ENCODE results near the gene TCF7.
A peak's percentile ranks its signal among the peaks of the same experiment; 100 is the strongest.

TCF7 gene

DNA sequence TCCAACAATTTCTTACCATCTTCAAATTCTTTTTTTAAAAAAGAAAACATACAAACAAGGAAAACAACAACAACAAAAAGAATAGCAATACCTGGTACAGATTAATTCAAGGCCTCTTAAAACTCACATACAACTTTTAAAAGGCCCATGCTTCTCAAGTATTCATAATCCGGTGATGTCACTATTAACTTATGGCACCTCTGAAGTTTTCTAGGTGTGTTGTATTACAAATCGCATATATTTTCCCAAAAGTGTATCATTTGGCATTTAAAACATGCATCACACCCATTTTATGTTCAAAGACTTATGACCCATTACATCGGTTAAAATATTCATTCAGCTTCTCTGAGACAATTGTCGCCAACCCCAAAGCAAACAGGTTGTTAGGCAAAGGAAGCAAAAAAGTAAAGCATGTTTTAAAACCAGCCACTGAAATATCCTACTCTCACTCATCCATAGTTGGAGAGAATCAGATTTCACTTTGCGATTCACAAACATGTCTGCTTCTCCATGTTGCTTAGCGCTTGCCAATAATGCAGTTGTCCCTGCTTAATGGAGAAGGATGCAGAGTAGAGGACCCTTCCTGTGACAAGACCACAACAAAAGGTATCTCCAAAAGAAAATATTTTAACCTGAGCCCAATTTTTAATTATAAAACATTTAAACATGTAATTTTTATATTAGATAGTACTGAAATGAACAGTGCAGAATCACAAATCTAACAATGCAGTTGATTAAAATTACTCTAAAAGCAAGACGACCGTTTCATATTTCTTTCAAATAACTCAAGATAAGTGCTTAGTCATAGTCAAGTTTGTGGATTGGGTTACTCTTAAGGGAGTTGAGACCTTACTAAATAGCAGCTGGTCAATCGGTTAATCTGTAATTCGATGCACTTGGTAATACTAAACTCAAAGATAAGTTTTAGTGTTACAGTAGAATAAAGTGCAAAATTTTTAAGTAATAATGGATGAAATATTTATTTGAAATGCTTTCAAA lies 60.7 kb downstream of the TCF7 start:
- intact Hi-C loops (cut with DNase I; ENCODE audit: low total_unique reads), result loop anchor here (5.0 kb wide), 1 partner anchor 192 kb away; the partner anchor contains the start of gene CDKL3
- no peaks in the 10 kb centered on the region for H3K9me3 ChIP-seq
- H3K4me3 ChIP-seq, result peak overlapping the region; percentile 88 to 99
- peaks cover 32 to 35% (median 35%) of the 10 kb centered on the region in 3 donors for H3K36me3 ChIP-seq
- H3K27me3 ChIP-seq, result no peaks in the 10 kb centered on the region
- H3K4me1 ChIP-seq, result peaks cover 0 to 49% (median 28%) of the 10 kb centered on the region in 4 donors
- DNase-seq, result no peak
- TF ChIP-seq, protein P1, sequence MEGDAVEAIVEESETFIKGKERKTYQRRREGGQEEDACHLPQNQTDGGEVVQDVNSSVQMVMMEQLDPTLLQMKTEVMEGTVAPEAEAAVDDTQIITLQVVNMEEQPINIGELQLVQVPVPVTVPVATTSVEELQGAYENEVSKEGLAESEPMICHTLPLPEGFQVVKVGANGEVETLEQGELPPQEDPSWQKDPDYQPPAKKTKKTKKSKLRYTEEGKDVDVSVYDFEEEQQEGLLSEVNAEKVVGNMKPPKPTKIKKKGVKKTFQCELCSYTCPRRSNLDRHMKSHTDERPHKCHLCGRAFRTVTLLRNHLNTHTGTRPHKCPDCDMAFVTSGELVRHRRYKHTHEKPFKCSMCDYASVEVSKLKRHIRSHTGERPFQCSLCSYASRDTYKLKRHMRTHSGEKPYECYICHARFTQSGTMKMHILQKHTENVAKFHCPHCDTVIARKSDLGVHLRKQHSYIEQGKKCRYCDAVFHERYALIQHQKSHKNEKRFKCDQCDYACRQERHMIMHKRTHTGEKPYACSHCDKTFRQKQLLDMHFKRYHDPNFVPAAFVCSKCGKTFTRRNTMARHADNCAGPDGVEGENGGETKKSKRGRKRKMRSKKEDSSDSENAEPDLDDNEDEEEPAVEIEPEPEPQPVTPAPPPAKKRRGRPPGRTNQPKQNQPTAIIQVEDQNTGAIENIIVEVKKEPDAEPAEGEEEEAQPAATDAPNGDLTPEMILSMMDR (IDR thresholded peaks at IDR 0.05), result no peak
- H3K27ac ChIP-seq, result peak overlapping the region; percentile 92 to 99

DNA sequence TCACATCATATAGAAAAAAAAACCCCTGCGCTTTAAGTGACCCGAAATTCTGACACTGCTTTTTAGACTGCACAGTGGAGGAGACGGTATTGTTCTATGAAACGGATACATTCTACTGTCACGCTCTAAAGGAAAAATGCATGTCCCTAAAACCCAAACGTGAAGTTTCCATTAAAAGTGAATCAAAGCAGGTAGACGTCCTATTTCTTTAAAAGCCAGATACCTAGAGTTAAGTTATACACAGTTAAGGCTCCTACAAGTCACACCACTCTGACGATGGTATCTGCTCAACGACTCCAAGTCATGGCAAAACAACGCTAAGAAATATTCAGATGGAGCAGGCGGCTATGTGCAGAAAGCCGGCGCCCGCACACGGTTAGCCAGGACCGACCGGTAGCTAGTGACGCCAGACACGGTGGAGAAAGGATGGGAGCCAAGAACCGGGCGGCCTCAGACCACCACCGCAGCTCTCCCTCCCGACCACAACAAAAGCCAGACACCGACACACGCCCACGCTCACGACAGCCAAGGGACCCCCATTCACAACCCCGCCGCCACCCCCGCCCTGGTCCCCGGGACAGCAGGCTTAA lies 61.5 kb downstream of the TCF7 start:
- TF ChIP-seq, protein P1 (IDR thresholded peaks at IDR 0.05), result no peak
- DNase-seq, result peak in 1 of 2 donors; percentile 41
- intact Hi-C loops (cut with DNase I; ENCODE audit: low total_unique reads), result loop anchor here (5.0 kb wide), 1 partner anchor 191 kb away; the partner anchor contains the start of gene CDKL3
- peaks cover 23 to 26% (median 26%) of the 10 kb centered on the region in 3 donors for H3K36me3 ChIP-seq
- H3K4me3 ChIP-seq, result peak overlapping the region; percentile 88 to 99
- no peaks in the 10 kb centered on the region for H3K27me3 ChIP-seq
- peak overlapping the region; percentile 92 to 99 for H3K27ac ChIP-seq
- no peaks in the 10 kb centered on the region for H3K9me3 ChIP-seq
- peaks cover 0 to 48% (median 22%) of the 10 kb centered on the region in 4 donors for H3K4me1 ChIP-seq

DNA sequence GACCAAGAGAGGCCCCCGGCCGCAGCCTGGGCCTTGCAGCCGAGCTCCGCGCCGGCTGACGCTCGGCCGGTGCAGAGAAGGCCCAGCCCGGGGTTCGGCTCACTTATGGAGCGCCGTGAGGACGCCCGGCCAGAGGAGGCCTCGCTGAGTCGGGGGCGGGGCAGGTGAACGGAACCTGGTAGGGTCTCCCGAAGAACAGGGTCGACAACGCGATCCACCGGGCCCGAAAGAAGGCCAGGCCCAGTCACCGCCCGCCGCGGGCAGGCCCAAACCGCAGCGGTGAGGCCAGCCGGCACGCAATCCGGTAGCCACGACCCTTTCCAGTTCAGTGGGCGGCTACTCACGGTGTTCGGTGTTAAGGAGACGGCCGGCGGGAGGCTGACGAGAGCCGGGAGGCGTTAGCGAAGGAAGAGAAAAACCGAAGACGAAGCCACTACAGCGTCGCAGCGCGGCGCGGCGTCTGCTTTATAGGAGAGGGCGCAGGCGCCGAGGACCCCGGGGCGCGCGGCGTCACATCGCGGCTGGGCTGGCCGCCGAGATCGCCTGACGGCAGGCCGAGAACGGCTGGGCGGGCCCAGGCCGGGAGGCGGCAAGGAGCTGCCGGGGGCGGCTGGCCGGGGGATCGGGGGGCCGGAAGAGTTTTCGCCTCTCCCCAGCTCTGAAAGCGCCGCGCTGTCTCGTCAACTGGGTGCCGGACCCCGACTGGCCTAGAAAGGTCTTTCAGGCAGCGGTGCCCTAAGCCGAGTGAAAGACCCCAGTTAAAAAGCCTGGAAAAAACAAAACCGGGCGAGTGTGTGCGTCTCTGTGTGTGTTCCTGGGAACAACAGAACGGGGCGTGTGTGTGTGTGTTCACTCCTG lies 62.3 kb downstream of the TCF7 start, which contains the start of gene SKP1:
Gene SKP1 (minus strand): TSS at position 440 of the 858 bp plus-strand sequence. CDS start 2,928 bp downstream, outside the sequence.
- Histone ChIP-seq H3K36me3 (peaks cover 17 to 19% (median 19%) of the 10 kb centered on the region in 3 donors), H3K9me3 (no peaks in the 10 kb centered on the region), H3K27me3 (no peaks in the 10 kb centered on the region), H3K27ac (peak within 1 kb of the TSS; percentile 92 to 99), H3K4me3 (peak within 1 kb of the TSS; percentile 88 to 99), H3K4me1 (peaks cover 0 to 41% (median 18%) of the 10 kb centered on the region in 4 donors)
- peak; percentile 69 to 86 for DNase-seq
- intact Hi-C loops (cut with DNase I; ENCODE audit: low total_unique reads), result loop anchor here (1.0 to 5.0 kb wide), 2 partner anchors 50 to 191 kb away; partner anchors contain the start of genes CDKL3 and PPP2CA
- TF ChIP-seq, protein P1 (IDR thresholded peaks at IDR 0.05), result no peak

DNA sequence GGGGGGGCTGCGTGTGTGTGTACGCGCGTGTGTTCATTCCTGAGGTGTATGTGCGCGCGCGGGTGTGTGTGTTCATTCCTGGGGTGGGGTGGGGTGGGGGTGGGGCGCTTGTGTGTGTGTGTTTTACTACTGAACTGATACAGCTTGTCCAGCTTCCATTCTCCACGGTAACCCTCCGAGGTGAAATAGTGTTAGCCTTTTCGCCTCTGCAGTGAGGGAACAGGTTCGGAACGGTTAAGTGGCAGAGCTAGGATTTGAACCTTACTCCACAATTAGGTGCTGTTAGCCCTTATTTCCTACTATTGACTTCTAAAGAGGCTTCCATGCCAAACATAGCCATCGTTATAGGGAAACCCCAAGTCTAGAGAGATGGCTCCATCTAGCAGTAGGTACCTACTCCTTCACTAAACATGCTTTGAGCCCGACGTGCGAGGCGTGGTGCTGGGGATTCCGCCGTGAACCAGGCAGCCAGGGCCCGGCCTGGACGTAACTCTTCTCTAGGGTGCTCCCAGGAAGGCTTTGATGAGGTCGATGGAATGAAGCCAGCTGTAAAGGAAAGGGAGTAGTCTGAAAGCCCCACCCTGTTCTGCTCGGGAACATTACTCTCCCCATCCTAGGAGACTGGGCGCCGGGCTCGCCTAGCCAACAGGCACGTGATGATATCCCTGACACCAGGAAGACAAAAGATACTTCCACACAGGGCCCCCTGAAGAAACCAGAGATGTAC lies 63.1 kb downstream of the TCF7 start:
- intact Hi-C loops (cut with DNase I; ENCODE audit: low total_unique reads), result loop anchor here (1.0 to 5.0 kb wide), 2 partner anchors 49 to 190 kb away; partner anchors contain the start of genes CDKL3 and PPP2CA
- Histone ChIP-seq H3K27ac (peak overlapping the region; percentile 92 to 99), H3K4me1 (peaks cover 0 to 37% (median 18%) of the 10 kb centered on the region in 4 donors), H3K36me3 (peaks cover 9 to 12% (median 11%) of the 10 kb centered on the region in 3 donors), H3K9me3 (no peaks in the 10 kb centered on the region), H3K27me3 (no peaks in the 10 kb centered on the region), H3K4me3 (peak overlapping the region; percentile 88 to 99)
- no peak for DNase-seq
- TF ChIP-seq, protein P1 (IDR thresholded peaks at IDR 0.05), result no peak

Data from tibial artery (tissue), 4 donors.